Measurements from ENCODE around the gene PIH1D1.
"Not testable (repeated sequence)": the region's sequence is repeated elsewhere in the genome, so short reads cannot be mapped to it uniquely, and the experiment has no call there.

The PIH1D1 gene

GRCh38 chr19:49453013-49453756 lies 1.6 kb upstream of the PIH1D1 start, which contains the start of gene ALDH16A1:
TSS of gene ALDH16A1 (plus strand) at chr19:49453225. CDS start at chr19:49453332, 107 bp downstream.
- DNase-seq: peak; percentile 92

DNA sequence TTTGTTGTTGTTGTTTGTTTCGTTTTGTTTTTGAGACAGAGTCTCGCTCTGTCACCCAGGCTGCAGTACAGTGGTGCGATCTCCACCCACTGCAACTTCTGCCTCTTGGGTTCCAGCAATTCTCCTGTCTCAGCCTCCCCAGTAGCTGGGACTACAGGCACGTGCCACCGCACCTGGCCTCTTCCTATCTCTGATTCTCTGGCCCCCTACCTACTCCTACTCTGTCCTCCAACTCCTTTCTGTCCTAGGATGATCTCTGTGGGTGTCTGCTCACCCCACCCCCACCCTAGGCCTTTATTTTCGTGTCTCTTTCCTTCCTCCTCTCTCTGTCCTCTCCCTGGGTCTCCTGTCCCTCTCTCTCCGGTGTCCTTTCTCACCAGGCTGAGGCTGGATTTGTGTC lies 1.2 kb downstream of the PIH1D1 start:
- DNase-seq: no peak

- DNase-seq: no peak
Observed at GRCh38 chr19:49448432-49448786, 3.2 kb downstream of the PIH1D1 start.

DNA sequence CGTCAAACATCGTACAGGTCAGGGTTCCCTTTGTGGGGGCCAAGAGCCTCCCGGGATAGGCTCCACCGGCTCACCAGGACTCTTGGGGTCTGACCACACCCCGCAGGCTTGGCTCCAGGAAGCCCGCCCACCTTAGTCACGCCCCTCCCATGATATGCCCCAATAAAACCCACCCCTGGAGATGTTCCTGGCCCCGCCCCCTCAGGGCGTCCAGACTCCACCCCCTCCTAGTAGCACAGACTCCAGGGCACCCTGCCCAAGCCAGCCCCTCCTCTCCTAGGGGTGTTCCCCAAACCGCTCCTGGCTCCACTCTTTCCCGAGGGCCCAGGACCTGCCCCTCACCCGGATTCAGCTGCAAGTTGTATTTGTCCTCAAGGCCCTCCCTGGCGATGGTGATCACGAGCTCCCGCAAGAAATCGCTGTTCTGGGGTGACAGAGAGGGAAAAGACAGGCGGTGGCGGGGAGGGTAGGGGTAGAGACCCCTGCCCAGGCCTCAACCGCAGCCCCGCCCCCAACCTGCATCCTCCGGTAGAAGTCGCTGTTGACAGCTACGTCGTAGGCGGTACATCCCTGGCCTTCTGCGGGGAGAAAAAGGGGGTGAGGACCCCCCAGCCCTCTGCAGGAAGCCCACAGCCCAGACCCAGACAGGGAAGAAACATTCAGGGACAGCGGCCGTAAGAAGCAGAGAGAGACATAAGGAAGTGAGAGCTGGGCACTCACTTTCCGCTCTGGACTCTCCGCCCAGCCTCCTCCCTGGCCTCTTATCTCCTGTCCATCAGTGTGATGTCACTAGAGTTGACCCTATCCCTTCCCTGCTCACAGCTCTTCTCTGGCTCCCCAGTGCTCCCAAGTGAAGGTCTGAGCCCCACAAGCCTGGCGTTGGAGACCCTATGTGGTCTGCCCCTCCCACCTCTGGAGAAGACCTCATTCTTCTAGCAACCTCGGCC lies 3.9 kb downstream of the PIH1D1 start:
- no peak for DNase-seq

DNA sequence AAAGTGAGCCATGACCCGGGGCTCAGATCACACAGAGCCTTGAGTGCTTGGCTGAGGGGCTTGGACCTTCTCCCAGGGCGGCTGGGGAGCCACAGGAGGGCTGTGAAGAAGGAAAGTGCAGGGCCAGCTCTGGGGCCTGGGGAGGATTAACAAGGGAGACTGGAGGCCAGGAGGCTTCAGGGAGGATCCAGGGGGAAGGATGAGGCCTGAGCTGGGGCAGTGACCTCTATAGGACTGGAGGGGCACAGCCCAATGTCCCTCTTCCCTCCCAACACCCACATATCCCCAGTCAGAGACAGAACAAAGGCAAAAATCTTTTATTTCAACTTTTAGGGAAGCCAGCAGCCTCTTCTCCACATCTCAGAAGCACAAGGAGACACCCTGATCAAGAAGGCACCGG lies 5.6 kb downstream of the PIH1D1 start:
- no peak for DNase-seq

GRCh38 chr19:49444100-49444700 lies 7.4 kb downstream of the PIH1D1 start:
- not testable (repeated sequence) for DNase-seq

DNA sequence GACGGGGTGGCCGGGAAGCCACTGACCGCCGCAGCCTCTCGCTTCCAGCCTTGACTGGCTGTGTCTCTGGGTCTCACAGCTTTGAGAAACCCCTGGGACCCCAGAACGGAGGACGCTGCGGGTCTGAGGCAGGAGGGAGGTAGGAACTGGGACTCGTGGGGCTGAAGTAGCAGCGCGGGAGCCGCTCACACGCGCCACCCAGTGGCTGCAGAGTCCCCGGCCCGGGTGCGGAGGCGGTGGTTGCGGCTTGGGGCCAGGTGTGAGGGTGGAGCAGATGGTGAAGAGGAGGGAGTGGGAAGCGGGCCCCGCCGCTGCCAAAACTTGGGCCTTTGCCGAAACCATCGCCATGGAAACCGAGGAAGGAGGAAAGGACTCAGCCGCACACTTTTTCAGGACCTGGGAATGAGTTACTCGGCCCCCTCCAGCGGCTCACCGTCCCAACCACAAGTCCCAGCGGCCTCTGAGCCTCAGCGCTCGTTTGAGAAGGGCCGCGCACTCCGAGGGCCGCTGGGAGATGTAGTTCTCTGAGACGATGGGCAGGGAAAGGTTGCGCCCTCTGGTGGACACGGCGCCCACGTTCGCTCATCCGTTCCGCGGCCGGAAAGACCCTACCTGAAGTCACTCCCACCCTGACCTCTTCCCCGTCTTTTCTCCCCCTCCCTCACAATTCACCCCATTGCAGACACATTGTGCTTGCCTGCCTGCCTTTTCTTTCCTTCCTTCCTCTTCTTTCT lies 8.1 kb downstream of the PIH1D1 start:
- DNase-seq: peak; percentile 84

- no peak for DNase-seq
Observed at GRCh38 chr19:49442771-49443365, 8.7 kb downstream of the PIH1D1 start.

- DNase-seq: no peak
Observed at GRCh38 chr19:49442354-49442753, 9.3 kb downstream of the PIH1D1 start.

- DNase-seq: no peak
Observed at GRCh38 chr19:49441960-49442350, 9.7 kb downstream of the PIH1D1 start.

DNA sequence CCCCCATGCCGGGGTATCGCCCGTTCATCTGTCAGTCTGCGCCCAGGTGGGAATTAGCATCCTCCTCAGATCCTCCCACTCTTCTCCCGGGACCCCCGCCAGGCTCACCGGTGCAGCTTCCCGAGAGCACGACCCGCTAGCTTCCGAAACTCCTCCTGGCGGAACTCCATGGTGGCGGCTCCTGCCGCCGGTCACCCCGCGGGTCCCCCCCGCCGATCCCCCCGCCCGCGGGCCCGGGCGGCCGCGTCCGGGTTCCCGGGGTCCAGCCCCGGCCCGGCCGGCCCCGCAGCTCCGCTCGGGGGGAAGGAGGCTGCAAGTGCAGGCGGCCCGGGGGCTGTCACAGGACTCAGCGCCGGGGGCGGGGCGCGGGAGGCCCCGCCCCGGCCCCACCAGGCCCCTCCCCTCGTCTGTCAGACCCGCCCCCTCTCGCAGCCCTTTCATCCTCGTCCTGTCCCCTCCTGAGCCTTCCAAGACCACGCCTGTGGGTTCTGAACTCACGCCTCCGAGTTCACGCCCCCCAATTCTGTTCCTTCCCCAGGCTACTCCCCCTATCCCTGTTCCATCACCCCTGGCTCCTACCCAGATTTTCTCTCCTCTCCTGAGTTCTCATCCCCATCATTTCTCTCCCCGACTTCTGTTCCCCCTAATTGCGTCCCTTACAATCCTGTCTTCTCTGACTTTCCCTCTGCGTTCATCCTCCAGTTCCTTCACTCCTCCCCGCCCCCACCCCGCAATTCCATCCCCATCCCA lies 10.2 kb downstream of the PIH1D1 start, which contains the start of gene SLC17A7:
Gene SLC17A7, minus strand, starts transcription at position 318 of the 750 bp plus-strand sequence. Its CDS starts 148 bp downstream, at position 170.
- DNase-seq: no peak

- DNase-seq: no peak
Observed at GRCh38 chr19:49440439-49441209, 11.0 kb downstream of the PIH1D1 start.

GRCh38 chr19:49439836-49440235 lies 11.8 kb downstream of the PIH1D1 start:
- DNase-seq: no peak

DNA sequence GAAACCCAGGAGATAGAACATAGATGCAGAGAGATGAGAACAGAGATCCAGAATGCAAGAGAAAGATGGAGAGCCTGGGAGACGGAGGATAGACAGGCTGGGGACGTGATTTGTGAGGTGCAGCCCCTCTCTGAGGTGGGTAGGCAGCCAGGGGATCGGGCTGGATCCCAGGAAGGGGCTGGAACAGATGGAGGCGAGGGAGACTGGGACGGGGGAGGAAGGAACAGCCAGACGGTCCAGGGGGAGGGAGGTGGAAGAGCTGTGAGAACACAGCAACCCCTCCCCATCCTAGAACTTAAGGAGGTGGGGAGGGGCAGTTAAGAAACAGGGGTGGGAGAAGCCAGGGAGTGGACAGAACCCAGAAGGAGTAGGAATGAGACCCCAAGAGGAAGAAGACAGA lies 13.4 kb downstream of the PIH1D1 start:
- DNase-seq: no peak

DNA sequence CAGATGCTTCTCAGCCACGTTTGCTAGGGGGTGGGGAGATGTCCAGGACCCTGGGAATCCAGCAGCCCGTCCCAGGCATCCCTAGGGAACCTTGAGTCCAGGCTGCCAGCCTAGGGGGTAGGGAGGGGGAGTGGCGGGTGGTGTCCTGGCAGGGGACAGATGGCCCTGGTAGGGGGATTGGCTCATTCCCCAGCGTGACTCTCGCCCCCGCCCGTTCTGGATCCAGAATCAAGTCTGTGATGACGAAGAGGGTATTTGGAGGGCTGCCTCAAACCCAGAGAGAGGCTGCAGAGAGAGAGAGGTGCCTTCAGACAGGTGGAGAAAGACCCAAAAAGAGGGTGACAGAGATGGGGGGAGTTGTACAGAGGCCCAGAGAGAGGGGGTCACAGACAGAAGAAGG lies 14.4 kb downstream of the PIH1D1 start:
- DNase-seq: no peak

GRCh38 chr19:49436381-49437017 lies 15.1 kb downstream of the PIH1D1 start:
- no peak for DNase-seq

DNA sequence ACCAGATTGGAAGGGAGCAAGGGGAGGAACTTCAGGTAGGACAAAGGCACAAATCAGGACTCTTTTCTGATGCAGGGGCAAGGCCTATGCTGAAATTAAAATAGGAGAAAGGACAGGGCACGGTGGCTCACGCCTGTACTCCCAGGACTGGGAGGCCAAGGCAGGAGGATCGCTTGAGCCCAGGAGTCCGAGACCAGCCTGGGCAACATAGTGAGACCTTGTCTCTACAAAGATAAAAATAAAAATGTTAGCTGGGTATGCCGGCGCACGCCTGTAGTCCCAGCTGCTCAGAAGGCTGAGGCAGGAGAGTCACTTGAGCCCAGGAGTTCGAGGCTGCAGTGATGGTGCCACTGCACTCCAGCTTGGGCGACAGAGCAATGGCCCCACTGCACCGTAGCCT lies 15.9 kb downstream of the PIH1D1 start:
- DNase-seq: no peak

DNA sequence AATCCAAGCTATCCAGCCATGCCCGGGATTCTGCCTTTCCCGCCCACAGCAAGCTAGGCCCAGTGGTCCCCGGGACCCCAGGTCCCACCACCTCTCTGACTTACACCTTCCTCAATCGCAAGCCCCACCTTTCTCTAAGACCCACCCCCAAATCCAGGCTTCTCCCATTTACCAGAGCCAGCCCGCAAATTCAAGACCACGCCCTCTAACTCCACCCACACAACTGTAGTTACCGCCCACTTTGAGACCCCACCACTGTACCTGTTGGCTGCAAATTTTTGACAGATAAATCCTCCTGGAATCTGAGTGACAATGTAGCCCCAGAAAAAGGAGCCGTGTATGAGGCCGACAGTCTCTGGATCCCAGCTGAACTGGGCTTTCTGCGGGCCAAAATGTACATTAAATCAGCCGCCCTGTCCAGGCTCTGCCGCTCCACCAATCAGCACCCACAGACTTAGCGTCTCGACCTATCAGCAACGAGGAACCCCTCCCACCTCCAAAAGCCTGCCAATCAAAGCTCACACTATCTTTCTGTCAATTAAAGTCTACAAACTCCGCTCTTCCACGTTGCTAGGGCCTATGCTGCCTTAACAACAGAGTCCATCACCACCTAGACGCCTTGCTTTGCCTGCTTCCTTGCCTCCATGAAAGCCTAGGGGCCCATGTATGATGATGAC lies 16.6 kb downstream of the PIH1D1 start:
- no peak for DNase-seq

DNA sequence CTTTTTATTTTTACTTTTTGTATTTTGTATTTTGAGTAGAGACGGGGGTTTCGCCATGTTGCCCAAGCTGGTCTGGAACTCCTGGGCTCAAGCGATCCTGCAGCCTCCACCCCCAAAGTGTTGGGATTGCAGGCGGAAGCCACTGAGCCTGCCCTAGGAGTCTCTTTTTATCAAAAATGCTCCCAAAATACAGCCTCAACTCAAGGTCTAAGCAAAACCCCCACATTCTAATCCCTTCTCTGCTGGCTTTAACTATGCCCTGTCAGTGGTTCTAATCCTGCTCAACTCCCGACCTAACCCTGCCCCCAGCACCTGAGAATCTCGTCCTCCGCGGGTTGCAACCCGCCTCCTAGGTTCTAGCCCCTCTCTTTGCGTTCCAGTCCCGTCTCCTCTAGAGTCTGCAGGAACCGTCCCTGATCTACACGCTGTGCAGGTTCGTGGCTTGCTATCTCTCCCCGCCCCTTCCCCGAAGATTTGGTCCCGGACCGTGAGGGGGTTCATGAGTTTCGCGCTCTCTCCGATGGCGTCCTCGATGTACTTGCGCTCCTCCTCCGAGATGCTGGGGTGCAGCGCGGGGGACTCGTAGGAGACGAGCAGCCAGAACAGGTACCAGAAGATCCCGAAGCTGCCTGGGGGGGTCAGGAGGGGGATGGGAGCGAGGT lies 18.2 kb downstream of the PIH1D1 start:
- DNase-seq: no peak

Data from NCI-H2081 treated with DMSO at 0.1 percent for 48 hours (cell line).